Parathyroid adenoma (tissue), 2 donors: Measurements from ENCODE around the gene SHISA9.

ENCODE experiments used
- H2AFZ ChIP-seq: fragments of 300-600 bp; sonication (generic); one replicate; pipeline ENCODE4 v1.7.0; 2017; ENCODE audit warnings: antibody characterized with exemption, mild to moderate bottlenecking
- H3K27ac ChIP-seq: fragments of 300-600 bp; sonication (generic); one replicate; pipeline ENCODE4 v1.7.0; 2017
- H3K27me3 ChIP-seq: fragments of 300-600 bp; sonication (generic); one replicate; pipeline ENCODE4 v1.7.0; 2017; ENCODE audit warnings: low read length; ENCODE audit not compliant: control insufficient read depth, insufficient read depth
- H3K36me3 ChIP-seq: fragments of 300-600 bp; sonication (generic); one replicate; pipeline ENCODE4 v1.7.0; 2017; ENCODE audit warnings: low read length; ENCODE audit not compliant: control insufficient read depth, insufficient read depth
- H3K4me1 ChIP-seq: fragments of 300-600 bp; sonication (generic); one replicate; pipeline ENCODE4 v1.7.0; 2017; ENCODE audit warnings: control low read depth
- H3K4me2 ChIP-seq: fragments of 300-600 bp; sonication (generic); one replicate; pipeline ENCODE4 v1.7.0; 2017; ENCODE audit warnings: low read length
- H3K4me3 ChIP-seq: fragments of 300-600 bp; sonication (generic); one replicate; pipeline ENCODE4 v1.7.0; 2017; ENCODE audit warnings: low read depth, low read length
- H3K79me2 ChIP-seq: fragments of 300-600 bp; sonication (generic); one replicate; pipeline ENCODE4 v1.7.0; 2017; ENCODE audit warnings: control low read depth
- H3K9ac ChIP-seq: fragments of 300-600 bp; sonication (generic); one replicate; pipeline ENCODE4 v1.7.0; 2017; ENCODE audit warnings: mild to moderate bottlenecking
- H3K9me3 ChIP-seq: fragments of 300-600 bp; sonication (generic); one replicate; pipeline ENCODE4 v1.7.0; 2017; ENCODE audit warnings: low read length; ENCODE audit not compliant: control insufficient read depth
- TF ChIP-seq, protein P1 (sequence below): fragments of 300-600 bp; sonication (generic); IDR thresholded peaks from one replicate; pipeline ENCODE4 v1.7.0; 2017; ENCODE audit warnings: antibody characterized with exemption, mild to moderate bottlenecking
- donor health status: primary hyperparathyroidism.

SHISA9 gene

DNA sequence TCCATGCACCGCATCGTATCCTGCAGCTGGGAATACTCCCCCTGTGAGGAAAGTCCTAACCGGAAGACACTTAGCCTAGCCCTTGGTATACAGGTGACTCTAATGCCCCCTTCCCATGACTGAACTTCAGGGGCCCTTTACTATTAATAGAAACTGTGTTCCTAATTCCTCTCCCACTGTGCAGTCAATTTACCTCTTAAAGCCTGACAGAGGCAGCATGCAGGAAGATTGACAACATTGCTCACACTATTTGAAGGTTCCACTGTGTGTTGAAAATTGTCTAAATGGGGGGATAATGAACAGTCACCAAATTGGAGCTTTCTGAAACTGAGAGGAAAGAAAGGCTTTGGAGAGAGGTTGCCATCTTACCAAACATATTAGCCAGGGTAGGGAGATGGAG, 222.6 kb downstream of the SHISA9 start:
- H3K9me3 ChIP-seq: no peaks in the 10 kb centered on the region

DNA sequence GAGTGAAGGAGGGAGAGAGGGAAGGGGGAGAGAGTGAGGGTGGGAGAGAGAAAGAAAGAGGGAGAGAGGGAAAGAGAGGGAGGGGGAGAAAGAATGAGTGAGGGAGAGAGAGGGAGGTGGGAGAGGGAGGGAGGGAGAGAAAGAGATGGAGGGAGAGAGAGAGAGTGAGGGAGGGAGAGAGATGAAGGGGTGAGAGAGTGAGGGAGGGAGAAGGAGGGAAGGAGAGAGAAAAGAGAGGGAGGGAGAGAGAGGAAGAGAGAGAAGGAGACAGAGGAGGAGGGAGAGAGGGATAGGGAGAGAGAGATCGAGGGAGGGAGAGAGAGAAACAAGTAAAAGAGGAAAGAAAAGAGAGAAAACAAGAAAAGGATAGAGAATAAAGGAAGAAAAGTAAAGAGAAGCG, 225.7 kb downstream of the SHISA9 start:
- H3K27me3 ChIP-seq: no peaks in the 10 kb centered on the region
- H3K9ac ChIP-seq: no peak overlapping the region
- TF ChIP-seq, protein P1, sequence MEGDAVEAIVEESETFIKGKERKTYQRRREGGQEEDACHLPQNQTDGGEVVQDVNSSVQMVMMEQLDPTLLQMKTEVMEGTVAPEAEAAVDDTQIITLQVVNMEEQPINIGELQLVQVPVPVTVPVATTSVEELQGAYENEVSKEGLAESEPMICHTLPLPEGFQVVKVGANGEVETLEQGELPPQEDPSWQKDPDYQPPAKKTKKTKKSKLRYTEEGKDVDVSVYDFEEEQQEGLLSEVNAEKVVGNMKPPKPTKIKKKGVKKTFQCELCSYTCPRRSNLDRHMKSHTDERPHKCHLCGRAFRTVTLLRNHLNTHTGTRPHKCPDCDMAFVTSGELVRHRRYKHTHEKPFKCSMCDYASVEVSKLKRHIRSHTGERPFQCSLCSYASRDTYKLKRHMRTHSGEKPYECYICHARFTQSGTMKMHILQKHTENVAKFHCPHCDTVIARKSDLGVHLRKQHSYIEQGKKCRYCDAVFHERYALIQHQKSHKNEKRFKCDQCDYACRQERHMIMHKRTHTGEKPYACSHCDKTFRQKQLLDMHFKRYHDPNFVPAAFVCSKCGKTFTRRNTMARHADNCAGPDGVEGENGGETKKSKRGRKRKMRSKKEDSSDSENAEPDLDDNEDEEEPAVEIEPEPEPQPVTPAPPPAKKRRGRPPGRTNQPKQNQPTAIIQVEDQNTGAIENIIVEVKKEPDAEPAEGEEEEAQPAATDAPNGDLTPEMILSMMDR: no peak
- no peak overlapping the region for H3K27ac ChIP-seq
- no peak overlapping the region for H2AFZ ChIP-seq
- no peak overlapping the region for H3K4me2 ChIP-seq
- H3K9me3 ChIP-seq: no peaks in the 10 kb centered on the region
- H3K79me2 ChIP-seq: no peaks in the 10 kb centered on the region
- no peaks in the 10 kb centered on the region for H3K4me1 ChIP-seq
- H3K36me3 ChIP-seq: no peaks in the 10 kb centered on the region
- no peak overlapping the region for H3K4me3 ChIP-seq

More for the DNA sequence above, 222.6 kb downstream of the SHISA9 start:
- Histone ChIP-seq H3K4me2 (no peak overlapping the region), H3K27ac (no peak overlapping the region), H2AFZ (no peak overlapping the region), H3K27me3 (no peaks in the 10 kb centered on the region), H3K4me3 (no peak overlapping the region), H3K36me3 (no peaks in the 10 kb centered on the region), H3K79me2 (no peaks in the 10 kb centered on the region), H3K4me1 (no peaks in the 10 kb centered on the region), H3K9ac (no peak overlapping the region)
- TF ChIP-seq, protein P1: no peak

DNA sequence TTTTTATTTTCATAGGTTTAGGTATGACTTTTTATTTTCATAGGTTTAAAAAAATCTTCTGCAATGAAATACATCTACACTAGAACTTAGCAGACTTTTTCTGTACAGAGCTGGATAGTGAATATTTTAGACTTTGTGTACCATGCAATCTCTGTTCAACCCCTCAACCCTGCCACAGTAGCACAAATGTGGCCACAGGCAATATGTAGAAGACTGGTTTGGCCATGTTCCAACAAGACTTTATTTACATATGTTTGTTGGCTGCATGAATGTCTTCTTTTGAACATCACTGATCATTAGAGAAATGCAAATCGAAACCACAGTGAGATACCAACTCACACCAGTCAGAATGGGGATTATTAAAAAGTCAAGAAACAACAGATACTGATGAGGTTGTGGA, 229.2 kb downstream of the SHISA9 start:
- H3K4me3 ChIP-seq: no peak overlapping the region
- H3K36me3 ChIP-seq: no peaks in the 10 kb centered on the region
- no peak overlapping the region for H2AFZ ChIP-seq
- H3K27ac ChIP-seq: no peak overlapping the region
- no peaks in the 10 kb centered on the region for H3K9me3 ChIP-seq
- no peak overlapping the region for H3K4me2 ChIP-seq
- no peak overlapping the region for H3K9ac ChIP-seq
- TF ChIP-seq, protein P1: no peak
- H3K27me3 ChIP-seq: no peaks in the 10 kb centered on the region
- no peaks in the 10 kb centered on the region for H3K4me1 ChIP-seq
- H3K79me2 ChIP-seq: no peaks in the 10 kb centered on the region

DNA sequence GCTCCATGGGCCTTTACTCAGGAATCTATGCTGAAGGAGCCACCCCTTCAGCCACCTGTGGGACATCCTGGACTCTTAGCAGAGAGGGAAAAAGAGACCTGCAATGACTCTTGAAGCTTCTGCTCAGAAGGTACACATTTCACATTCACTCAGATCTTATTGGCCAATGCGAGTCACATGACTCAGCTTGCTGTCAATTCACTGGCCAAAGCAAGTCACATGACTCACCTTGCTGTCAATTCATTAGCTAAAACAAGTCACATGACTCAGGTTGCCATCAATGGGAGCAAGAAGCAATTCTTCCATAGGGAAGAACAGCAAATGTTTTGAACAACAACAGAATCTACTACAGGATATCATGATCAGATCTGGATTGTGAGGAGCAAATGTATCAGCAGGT, 233.4 kb downstream of the SHISA9 start:
- TF ChIP-seq, protein P1: no peak
- Histone ChIP-seq H2AFZ (no peak overlapping the region), H3K4me2 (no peak overlapping the region), H3K79me2 (no peaks in the 10 kb centered on the region), H3K27ac (no peak overlapping the region), H3K36me3 (no peaks in the 10 kb centered on the region), H3K27me3 (no peaks in the 10 kb centered on the region), H3K4me1 (no peaks in the 10 kb centered on the region), H3K9ac (no peak overlapping the region), H3K4me3 (no peak overlapping the region), H3K9me3 (no peaks in the 10 kb centered on the region)

DNA sequence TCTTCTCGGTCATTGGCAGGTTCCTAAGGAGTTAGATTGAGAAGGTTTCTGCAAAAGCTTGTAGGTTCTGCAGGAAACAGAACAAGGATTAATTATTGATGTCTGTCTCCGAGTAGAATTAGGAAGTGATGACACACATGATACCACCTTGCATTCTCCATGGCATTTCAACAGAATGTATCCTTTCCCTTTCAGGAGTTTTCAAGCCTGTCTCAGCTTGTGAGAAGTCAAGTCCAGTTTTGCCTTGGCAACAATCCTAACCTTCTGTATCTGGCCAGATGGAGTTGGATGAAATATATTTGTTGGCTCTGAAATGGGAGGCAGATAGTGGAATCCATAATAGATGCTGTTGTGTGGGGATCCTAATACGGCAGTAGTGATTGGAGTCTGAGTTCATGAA, 235.5 kb downstream of the SHISA9 start:
- Histone ChIP-seq H3K4me1 (no peaks in the 10 kb centered on the region), H3K4me3 (no peak overlapping the region)

More for the DNA sequence above, 235.5 kb downstream of the SHISA9 start:
- no peaks in the 10 kb centered on the region for H3K27me3 ChIP-seq
- no peaks in the 10 kb centered on the region for H3K36me3 ChIP-seq
- TF ChIP-seq, protein P1: no peak
- H3K79me2 ChIP-seq: no peaks in the 10 kb centered on the region
- no peak overlapping the region for H3K27ac ChIP-seq
- no peak overlapping the region for H3K4me2 ChIP-seq
- no peak overlapping the region for H3K9ac ChIP-seq
- no peak overlapping the region for H2AFZ ChIP-seq
- H3K9me3 ChIP-seq: no peaks in the 10 kb centered on the region
